22Rv1 (cell line): Measurements from ENCODE around the gene COCH.

ENCODE experiments used
- ZFX ChIP-seq: fragments of 450-650 bp; IDR thresholded peaks from 2 replicates; pipeline ENCODE4 v1.6.1; 2017; ENCODE audit warnings: antibody characterized with exemption, borderline replicate concordance
- TF ChIP-seq, protein P1 (sequence below): fragments of 450-650 bp; IDR thresholded peaks from 2 replicates; pipeline ENCODE4 v1.5.1; 2017; ENCODE audit warnings: mild to moderate bottlenecking

DNA sequence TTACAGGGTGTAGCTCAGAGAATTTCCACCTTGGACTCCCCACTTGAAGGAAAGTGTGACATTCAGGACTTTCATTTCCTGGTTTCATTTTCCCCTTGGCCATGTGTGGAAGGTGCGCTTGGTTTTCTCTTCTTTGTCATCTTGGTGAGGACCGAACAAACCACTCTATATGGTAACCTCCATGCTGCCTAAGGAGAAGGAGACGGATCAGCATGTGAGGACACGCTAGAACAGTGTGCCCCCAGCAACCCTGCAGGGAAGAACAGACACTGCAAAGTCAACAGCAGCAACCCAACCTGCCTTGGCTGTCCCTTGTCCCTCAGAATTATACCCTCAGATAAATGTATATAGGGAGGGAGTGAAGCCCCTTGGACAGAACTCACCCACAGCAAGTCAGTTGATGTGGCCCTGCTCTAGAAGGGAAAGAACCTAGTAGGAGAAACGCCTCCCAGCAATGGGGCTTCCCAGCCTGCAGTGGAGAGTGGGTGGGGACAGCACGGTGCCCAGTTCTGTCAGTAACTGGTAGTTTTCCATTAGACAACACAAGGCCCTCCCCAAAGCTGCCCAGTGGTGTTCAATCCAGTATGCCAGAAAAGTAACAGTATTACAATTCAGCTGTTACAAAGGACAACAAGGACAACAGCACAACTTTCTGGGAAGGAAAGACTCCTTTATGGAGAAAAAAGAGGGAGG, 18.9 kb upstream of the COCH start:
- TF ChIP-seq, protein P1, sequence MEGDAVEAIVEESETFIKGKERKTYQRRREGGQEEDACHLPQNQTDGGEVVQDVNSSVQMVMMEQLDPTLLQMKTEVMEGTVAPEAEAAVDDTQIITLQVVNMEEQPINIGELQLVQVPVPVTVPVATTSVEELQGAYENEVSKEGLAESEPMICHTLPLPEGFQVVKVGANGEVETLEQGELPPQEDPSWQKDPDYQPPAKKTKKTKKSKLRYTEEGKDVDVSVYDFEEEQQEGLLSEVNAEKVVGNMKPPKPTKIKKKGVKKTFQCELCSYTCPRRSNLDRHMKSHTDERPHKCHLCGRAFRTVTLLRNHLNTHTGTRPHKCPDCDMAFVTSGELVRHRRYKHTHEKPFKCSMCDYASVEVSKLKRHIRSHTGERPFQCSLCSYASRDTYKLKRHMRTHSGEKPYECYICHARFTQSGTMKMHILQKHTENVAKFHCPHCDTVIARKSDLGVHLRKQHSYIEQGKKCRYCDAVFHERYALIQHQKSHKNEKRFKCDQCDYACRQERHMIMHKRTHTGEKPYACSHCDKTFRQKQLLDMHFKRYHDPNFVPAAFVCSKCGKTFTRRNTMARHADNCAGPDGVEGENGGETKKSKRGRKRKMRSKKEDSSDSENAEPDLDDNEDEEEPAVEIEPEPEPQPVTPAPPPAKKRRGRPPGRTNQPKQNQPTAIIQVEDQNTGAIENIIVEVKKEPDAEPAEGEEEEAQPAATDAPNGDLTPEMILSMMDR = no peak
- TF ChIP-seq ZFX = no peak
